ENCODE measurements around the gene TMEM17. TPM values are rescaled to one million over a fixed set of nuclear protein-coding genes. Genes with fewer than 3 reads are reported as not detected.
"Not testable (repeated sequence)": the region's sequence is repeated elsewhere in the genome, so short reads cannot be mapped to it uniquely, and the experiment has no call there.

TMEM17 gene
- total RNA-seq, 1 donor from 2014 or later, result 3.5 TPM

GRCh38 chr2:62539606-62540407, 33.8 kb upstream of the TMEM17 start:
- TF ChIP-seq CTCF (conservative IDR thresholded peaks at IDR 0.05; ENCODE audit: low read depth, low read length), result no peak
- peak; percentile 20 for DNase-seq (ENCODE audit: low read depth)
- no peak overlapping the region for H3K4me3 ChIP-seq (ENCODE audit: low read depth, low read length)

DNA sequence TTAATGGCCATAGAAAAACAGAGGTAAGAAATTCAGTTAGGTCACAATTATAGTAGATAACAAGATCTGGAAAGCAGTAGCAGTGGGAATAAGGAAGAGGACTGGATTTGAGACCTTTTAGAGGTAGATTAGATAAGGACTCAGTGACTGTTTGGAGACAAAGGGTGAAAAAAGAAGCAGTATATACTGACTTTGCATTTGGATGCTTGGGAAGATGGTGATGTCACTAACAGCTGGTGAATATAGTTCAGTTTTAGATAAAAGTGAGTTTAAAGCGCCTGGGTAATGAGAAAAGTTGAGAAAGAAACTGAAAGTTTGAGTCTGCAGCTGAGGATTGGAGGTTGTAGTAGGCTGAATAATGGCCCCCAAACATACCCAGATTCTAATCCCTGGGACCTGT, 32.8 kb upstream of the TMEM17 start:
- no peak for TF ChIP-seq CTCF (conservative IDR thresholded peaks at IDR 0.05; ENCODE audit: low read depth, low read length)
- DNase-seq (ENCODE audit: low read depth), result no peak
- no peak overlapping the region for H3K4me3 ChIP-seq (ENCODE audit: low read depth, low read length)

GRCh38 chr2:62537814-62538213, 31.8 kb upstream of the TMEM17 start:
- H3K4me3 ChIP-seq (ENCODE audit: low read depth, low read length), result no peak overlapping the region
- no peak for DNase-seq (ENCODE audit: low read depth)
- TF ChIP-seq CTCF (conservative IDR thresholded peaks at IDR 0.05; ENCODE audit: low read depth, low read length), result no peak

GRCh38 chr2:62536873-62537547, 31.0 kb upstream of the TMEM17 start:
- DNase-seq (ENCODE audit: low read depth), result no peak
- no peak for TF ChIP-seq CTCF (conservative IDR thresholded peaks at IDR 0.05; ENCODE audit: low read depth, low read length)
- no peak overlapping the region for H3K4me3 ChIP-seq (ENCODE audit: low read depth, low read length)

GRCh38 chr2:62535521-62535920, 29.5 kb upstream of the TMEM17 start:
- H3K4me3 ChIP-seq (ENCODE audit: low read depth, low read length); DNase-seq (ENCODE audit: low read depth): not testable (repeated sequence)

DNA sequence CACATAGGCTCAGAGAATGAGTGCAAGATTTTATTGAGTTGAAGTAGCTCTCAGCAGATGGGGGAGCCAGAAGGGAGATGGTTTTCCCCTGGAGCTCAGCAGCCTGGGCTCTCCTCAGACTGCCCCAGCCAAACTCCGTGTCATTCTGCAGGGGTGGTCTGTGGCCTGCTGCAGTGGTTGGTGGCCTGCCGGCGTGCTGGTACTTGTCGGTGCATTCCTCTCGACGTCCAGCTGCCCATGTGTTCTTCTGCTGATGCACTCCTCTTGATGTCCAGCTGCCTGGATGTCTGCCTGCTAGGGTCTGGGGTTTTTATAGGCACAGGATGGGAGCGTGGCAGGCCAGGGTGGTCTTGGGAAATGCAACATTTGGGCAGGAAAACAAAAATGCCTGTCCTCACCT, 25.6 kb upstream of the TMEM17 start:
- no peak overlapping the region for H3K4me3 ChIP-seq (ENCODE audit: low read depth, low read length)
- no peak for TF ChIP-seq CTCF (conservative IDR thresholded peaks at IDR 0.05; ENCODE audit: low read depth, low read length)
- no peak for DNase-seq (ENCODE audit: low read depth)

GRCh38 chr2:62529758-62530157, 23.8 kb upstream of the TMEM17 start:
- DNase-seq (ENCODE audit: low read depth), result no peak
- no peak for TF ChIP-seq CTCF (conservative IDR thresholded peaks at IDR 0.05; ENCODE audit: low read depth, low read length)
- H3K4me3 ChIP-seq (ENCODE audit: low read depth, low read length), result no peak overlapping the region
